Measurements from ENCODE around the gene BTNL9.
"Not testable (repeated sequence)": the region's sequence is repeated elsewhere in the genome, so short reads cannot be mapped to it uniquely, and the experiment has no call there.

BTNL9 gene

DNA sequence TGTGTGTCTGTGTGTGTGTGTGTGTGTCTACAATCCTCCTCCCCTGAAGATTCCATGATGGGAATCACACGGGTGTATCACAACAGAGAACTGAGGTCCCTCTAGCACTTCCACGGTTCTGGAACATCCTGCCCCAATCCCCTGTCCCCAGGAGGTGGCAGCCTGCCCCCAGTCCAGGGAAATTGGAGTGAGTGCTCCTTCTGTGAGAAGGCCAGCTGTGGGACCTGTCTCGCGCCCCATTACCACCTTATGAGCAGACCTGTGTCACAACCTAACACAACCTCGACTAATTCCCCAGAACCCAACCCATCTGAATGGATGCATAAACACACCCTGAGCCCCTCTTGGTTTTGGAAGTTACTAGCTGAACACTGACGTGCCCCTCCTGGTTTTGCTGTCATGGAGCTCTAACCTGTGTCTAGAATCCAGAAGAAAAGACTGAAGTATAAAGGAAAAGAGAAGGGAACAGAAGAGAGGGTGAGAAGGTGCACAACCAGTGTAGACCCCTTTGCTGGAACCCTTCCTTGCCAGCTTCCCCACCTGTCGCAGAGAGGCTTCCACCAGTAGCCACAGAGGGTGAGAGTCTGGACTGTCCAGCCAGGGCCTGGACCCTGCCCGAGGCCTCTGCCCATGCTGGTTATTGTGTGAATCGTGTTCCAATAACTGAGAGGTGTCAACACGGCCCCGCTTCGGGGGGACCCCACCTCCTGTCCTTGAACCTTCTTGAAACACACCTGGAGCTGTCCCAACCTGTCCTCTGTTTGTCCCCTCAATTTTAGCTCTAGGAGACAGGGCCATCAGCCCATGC is 3.4 kb downstream of the BTNL9 start:
- DNase-seq = no peak

DNA sequence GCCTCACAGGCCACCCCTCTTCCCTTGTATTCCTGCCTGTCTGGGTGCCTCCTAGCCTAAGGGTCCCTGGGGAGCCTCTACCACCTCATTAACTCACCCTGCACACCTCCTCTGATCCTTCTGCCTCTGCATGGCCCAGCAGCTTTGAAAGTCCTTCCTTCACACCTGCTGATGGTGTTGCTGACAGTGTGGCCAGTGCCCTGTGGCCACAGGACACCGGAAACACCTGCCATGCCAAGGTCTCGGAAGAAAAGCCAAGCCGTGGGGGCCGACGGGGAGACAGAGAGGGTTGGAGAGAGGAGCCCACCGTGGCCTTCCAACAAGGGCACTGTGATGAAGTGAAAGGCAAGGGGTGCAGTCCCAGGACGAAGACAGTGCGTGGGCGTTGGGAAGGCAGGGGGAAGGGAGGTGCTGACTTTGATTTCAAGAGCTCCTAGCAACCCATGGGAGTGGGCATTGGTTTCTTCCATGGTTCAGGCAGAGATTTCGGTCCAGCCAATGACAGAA is 4.1 kb downstream of the BTNL9 start:
- DNase-seq = no peak

DNA sequence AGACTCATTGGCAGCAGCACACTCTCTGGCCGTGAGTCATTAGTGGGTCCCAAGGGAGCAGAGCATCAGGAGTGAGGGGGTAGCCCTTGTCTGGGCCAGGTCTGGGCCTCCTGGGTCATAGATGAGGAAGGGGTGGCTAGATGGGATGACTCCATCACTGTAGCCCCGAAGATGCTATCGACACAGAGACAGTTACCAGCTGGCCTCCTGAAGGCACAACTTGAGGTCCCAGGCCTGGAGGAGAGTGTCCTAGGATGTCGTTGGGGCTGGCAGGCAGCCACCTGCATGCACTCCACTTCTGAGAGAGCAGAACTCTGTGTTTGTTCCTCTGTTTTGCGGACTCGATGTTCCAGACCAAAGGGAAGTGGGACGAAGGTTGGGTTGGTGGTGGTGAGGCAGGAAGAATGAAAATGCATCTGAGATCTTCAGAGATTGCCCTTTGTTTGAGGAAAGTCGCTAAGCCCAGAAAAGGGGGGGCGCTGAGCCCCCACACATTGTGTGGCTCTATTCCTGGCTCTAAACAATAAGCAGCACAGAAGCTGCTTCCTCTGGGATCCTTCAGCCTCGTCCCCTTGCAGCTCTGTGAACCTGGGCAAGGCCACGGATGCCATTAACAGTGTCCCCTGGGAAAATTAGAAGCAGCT is 4.7 kb downstream of the BTNL9 start:
- no peak for DNase-seq

DNA sequence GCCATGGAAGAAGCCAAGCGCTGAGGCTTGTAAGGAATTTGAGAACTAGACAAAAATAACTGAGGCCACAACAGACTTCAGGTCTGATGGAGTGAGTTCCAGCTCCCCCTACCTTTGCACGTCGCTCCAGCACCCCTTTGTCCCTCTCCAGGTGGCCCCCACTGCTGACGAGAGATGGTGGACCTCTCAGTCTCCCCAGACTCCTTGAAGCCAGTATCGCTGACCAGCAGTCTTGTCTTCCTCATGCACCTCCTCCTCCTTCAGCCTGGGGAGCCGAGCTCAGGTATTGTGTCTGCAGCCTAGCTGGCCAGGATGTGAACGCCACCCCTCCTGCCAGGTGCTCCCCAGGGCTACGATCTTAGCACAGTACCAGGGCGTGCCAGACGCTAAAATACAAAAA is 5.2 kb downstream of the BTNL9 start:
- DNase-seq = no peak

DNA sequence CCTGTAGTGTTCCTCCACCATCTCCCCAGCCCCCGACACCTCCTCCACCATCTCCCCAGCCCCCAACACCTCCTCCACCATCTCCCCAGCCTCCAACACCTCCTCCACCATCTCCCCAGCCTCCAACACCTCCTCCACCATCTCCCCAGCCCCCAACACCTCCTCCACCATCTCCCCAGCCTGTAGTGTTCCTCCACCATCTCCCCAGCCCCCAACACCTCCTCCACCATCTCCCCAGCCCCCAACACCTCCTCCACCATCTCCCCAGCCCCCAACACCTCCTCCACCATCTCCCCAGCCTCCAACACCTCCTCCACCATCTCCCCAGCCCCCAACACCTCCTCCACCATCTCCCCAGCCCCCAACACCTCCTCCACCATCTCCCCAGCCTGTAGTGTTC is 5.8 kb downstream of the BTNL9 start:
- not testable (repeated sequence) for DNase-seq

DNA sequence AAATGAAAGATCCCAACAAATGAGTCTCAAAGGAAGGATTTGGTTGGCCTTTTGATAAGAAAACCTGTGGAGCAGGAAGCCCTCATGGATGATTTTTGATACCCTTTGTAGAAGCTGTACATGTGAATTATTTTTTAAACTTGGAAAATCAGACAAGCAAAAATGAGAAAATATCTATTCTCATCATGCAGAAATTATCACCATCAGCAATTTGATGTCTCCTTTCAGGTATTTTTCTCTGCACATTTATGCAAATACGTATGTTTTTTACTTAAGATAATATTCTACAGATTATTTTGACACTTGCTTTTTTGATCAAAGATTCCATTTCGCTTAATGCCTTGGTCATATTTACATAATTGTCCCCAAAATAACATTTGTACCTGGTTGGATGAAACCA is 7.2 kb downstream of the BTNL9 start:
- DNase-seq = no peak

DNA sequence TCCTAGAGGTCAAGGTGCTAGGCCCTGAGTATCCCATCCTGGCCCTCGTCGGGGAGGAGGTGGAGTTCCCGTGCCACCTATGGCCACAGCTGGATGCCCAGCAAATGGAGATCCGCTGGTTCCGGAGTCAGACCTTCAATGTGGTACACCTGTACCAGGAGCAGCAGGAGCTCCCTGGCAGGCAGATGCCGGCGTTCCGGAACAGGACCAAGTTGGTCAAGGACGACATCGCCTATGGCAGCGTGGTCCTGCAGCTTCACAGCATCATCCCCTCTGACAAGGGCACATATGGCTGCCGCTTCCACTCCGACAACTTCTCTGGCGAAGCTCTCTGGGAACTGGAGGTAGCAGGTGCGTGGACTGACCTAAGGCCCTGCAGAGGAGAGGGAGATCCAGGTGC is 7.9 kb downstream of the BTNL9 start:
- DNase-seq = no peak

DNA sequence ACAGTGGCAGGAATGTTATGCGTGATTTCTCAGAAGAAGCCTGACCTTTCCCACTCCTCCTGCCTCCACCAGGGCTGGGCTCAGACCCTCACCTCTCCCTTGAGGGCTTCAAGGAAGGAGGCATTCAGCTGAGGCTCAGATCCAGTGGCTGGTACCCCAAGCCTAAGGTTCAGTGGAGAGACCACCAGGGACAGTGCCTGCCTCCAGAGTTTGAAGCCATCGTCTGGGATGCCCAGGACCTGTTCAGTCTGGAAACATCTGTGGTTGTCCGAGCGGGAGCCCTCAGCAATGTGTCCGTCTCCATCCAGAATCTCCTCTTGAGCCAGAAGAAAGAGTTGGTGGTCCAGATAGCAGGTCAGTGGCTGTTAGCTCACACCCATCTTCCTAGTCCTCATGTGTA is 9.9 kb downstream of the BTNL9 start:
- DNase-seq = no peak

DNA sequence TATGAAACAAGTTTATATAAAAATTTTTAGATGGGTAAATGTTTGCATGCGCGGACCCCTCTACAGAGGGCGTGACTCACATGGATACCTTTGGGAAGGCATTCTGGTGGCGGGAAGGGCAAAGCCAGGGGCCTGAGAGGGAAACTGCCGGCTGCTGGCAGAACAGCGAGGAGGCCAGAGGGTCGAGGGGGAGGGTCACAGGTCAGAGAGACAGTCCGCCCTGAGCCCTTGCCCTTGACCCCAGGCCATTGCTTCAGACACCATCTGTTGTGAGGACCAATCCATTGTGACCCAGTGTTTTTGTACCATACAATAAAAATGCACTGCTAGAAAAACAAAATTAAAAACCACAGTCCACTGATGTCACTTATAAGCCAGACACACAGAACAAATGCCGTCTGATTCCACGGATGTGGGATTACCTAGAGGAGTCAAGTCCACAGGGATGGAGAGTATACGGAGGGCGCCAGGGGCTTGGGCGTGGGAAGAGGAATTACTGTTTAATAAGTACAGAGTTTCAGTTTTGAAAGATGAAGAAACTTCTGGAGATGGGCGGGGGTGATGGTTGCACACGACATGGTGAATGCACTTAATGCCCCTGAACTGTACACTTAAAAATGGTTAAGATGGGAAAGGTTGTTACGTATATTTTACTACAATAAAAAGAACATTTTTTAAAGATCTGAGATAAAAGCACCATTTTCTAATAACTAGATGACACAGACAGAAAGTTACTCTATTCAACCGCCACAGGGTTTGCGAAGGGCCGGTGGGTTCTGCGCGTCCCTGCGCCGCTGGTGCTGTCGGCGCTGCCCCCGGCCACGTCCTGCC is 12.0 kb downstream of the BTNL9 start:
- DNase-seq = no peak

DNA sequence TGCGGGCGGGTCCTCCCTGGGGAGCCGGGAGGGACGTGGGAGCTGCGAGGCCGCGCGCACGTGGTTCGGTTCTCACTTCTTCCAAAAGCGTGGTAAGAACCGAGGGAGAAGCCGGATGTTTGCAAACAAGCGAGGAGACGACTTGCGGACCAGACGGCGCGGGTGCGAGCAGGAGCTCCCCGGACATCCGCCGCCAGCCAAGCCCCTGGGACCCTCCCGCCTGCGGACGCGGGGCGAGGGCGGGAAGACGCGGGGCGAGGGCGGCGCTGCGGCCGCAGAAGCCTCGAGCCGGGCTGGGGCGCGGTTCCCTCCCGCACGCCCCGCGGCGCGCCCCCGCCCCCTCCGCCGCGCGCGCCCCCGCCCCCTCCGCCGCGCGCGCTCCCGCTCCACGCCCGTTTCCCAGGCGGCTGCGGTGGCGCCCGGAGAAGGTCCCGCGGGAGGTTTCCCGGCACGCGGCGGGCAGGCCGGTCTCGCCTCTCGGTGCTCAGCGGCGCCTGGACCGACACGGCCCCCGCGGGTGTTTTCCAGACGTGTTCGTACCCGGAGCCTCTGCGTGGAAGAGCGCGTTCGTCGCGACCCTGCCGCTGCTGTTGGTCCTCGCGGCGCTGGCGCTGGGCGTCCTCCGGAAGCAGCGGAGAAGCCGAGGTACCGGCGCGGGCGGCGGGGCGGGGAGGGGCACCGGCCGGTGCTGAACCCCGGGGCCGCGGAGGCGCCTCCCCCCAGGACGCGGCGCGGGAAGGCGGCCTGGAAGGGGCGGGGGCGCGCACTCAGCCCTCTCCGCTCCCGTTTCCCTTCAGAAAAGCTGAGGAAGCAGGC is 12.8 kb downstream of the BTNL9 start:
- DNase-seq = no peak

DNA sequence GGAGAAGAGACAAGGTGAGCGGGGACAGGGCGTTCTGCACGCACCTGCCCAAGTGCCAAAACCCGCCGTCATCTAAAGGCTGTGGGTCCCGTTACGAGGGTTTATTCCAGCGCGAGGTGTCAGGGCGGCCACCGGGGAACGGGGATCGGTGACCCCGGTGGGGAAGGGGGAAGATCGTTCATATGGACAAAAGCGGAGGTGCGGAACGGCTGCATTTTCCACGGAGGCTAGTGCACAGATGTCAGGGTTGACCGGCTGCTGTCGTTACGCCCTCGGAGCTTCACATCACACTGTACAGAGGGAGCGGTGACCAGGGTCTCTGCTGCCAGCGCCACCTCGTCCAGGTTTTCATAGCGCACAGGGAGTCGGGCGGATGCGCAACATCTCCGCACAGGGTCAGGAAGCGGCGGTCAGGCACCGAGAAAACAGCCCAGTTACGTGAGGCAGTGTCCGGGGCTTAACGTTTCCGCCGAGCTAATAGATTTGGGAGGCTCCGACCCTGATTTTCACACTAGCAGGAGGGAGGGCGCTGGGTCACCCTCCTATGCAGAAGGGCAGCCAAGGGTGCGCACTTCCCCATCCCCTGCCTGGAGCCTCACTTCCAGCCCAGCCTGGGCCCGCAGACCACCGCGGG is 13.5 kb downstream of the BTNL9 start:
- no peak for DNase-seq

DNA sequence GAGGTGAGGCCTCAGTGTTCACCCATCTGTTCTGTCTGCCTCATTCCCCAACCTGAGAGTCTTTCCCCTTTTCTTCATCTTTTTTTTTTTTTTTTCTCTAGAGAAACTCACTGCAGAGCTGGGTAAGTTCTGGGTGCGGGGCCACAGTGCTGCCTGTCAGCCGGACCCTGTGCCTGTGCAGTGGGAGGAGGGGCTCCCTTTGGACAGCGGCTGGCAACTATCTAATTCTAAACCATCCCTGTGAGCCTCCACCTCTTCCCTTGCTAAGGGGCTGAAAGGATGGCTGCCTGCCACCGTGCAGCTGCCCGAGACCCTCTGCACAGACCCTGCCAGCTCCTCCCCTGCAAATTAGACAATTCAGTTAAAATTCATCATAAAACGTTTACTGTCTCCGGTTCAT is 14.1 kb downstream of the BTNL9 start:
- no peak for DNase-seq

DNA sequence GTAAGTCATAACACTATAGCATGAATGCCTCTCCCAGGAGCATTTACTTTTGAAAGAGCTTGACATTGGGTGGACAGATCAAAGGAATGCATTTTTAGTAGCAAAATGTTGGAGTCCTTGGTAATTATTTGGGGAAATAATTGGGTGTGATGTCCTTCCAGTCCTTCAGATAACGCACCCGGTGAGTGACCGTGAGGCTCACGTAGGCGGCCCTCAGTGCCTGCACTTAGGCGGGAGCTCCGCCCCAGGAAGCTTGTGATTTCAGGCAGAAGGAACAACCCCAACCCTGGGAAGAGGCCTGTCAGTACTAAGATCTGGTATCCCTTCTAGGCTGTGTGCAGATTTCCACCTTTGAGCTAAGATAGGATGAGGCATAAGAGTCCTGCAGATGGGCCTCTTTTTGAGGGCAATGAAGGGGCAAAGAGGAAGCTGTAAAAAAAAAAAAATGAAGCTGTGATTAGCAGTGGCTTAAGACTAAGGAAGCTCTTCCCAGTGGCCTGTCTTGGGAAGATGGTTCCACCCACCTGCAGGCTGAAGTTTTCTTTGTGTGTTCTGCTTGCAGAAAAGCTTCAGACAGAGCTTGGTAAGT is 14.9 kb downstream of the BTNL9 start:
- DNase-seq = no peak

DNA sequence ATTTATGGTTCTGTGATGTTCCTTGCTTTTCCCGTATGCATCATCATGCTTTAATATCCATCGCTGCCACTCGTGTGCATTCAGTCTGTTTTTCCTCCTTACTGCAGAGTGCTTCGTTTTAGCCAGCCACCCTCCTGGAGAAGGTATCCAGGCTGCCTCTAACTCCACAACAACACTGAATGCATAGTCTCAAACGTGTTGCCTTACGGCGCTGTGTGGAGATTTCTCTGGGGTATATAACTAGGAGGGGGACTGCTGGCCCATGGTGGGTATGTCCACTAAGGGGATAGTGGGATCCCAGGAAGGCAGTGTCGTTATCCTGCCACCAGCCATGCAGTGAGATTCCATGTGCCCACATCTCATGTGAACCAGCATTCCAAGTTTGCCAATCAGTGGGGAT is 16.4 kb downstream of the BTNL9 start:
- no peak for DNase-seq

DNA sequence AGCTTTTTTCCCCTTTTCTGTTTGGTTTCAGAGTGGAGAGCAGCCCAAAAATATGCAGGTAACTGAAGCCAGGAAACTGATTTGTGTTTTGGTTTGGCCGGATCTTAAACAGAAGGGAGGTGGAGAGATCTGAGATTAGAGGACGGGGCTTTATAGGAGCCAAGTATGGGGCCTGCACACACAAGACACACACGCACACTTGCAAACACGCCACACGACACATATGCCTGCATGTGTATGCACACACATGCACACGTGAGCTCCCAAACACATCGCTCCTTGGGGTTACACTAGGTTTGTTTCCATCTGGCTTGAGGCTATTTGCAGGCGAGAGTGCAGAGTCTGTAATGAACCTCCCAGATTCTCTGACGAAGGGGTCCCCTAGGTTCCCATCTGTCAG is 18.3 kb downstream of the BTNL9 start:
- DNase-seq = no peak

DNA sequence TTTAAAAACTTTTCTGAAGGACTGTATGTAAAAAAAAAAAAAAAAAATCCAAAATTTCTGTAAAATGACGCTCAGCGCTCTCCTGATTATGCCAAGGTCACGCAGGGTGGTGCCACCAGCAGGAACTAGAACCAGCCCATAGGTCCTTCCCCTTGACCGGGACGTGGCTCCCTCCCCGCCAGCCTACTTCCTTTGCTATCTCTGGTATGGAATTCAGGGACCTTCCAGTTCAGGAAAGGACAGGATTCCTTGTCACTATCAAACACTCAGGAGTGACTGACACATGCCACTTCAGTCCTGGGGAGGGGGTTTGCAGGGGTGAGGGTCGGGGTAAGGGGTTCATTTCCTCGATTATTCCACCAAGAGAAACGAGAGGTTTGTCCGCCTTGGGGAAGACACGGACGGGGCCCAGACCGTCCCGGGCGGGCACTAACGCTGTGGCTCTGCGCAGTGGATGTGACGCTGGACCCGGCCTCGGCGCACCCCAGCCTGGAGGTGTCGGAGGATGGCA is 18.8 kb downstream of the BTNL9 start:
- DNase-seq = no peak

DNA sequence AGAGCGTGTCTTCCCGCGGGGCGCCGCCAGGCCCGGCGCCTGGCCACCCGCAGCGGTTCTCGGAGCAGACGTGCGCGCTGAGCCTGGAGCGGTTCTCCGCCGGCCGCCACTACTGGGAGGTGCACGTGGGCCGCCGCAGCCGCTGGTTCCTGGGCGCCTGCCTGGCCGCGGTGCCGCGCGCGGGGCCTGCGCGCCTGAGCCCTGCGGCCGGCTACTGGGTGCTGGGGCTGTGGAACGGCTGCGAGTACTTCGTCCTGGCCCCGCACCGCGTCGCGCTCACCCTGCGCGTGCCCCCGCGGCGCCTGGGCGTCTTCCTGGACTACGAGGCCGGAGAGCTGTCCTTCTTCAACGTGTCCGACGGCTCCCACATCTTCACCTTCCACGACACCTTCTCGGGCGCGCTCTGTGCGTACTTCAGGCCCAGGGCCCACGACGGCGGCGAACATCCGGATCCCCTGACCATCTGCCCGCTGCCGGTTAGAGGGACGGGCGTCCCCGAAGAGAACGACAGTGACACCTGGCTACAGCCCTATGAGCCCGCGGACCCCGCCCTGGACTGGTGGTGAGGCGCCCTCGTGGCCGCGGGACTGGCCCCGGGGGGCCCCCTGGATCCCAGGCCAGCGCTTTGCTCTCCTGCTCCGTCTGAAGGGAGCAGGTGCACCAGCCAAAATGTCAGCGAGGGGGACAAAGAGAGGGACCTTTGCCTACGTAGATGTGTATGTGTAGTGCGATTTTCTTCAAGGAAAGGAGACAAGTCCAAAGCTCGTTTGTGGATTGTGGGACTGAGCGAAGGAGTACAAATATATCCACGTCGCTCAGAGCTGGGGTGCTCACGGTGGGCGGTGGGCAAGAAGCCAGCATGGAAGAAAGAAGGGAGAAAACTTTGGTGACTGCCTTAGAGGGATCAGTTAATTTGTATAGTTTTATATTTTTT is 19.5 kb downstream of the BTNL9 start:
- DNase-seq = no peak

DNA sequence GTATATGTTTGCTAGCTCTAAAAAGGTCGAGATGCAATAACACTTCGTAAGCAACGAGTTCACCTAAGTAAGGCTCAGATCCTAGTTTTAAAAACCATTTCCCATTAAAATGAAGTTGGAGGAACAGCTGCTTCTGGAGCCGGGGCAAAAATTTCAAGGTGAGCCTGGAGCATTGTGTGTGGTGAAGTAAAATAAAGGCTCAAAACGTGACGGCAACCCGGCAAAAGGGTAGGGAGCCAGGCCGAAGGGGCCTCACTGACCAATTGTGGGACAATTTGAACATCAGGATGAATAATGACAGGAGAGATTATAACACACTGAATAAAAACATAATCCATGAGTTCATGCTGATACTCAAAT is 20.1 kb downstream of the BTNL9 start:
- no peak for DNase-seq

DNA sequence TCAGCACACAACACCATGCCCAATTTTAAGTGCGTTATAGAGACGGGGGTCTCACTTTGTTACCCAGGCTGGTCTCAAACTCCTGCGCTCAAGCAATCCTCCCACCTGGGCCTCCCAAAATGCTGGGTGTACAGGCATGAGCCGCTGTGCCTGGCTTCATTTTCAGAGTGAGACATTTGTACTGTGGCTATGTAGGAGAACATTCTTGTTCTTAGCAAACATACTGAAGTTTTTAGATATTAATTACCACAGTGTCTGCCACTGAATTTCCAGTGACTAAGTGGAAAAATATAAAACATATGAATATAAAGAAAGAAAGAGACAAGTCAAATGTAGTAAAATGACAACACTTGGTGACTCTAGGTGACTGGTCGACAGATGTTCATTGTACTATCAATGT is 20.9 kb downstream of the BTNL9 start:
- no peak for DNase-seq

DNA sequence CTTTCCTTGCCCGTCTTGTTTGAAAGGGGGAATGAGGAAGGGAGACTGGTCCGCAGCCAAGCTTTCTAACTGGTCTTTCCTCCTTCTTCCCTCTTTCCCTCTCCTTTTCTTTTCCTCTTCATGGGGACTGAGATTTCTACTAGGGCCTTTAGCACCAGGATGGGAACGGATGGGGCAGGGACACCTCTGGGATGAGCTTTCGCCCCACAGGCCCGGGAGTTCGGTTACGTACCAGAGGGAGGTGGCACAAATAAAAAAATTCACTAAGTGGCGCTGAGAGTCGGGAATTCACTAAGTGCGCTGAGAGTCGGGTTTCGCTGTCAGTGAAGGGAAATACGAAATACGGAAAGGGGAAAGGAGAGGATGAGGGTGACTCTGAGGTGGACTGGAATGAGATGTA is 21.6 kb downstream of the BTNL9 start:
- no peak for DNase-seq

DNA sequence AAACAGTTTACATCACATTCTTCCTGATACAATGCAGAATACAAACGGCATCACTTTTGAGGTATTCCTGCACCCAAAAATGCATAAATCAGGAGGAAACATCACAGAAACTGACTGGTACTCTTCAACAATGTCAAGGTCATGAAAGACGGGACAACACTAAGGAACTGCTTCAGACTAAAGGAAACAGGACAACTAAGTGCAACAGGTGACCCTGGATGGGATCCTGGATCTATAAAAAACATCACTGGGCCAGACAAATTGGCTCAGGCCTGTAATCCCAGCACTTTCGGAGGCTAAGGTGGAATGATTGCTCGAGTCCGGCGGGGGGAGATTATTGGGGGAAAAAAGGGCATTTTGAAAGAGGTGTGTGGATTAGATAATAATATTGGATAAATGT is 22.6 kb downstream of the BTNL9 start:
- DNase-seq = no peak

Measured in NCI-H526 (cell line).